HG02840 (cell line): ENCODE measurements around the gene GINS2.

Experiments used
- ATAC-seq: cut with Tn5 transposase; IDR thresholded peaks from one replicate; pipeline ENCODE4 v1.9.1; 2021; ENCODE audit warnings: mild to moderate bottlenecking, moderate library complexity, moderate number of reproducible peaks; ENCODE audit not compliant: unreplicated experiment, low FRiP score

GINS2 gene

DNA sequence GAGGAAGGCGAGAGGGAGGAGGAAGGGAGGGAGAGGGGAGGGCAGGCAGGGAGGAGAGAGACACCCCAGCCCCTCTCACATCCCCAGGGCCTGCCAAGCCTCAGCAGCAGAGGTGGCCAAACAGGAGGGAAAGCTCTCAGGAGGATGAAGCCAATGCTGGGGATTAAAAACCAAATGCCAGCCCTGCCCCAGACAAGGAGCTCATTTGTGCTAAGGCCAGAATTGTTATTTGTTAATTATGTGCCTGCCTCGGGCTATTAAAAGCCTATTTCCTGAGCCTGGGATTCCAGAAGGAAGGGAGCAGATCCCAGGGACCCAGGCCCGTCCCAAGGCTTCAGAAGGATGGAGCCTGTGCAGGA lies 27.9 kb upstream of the GINS2 start:
- no peak for ATAC-seq

DNA sequence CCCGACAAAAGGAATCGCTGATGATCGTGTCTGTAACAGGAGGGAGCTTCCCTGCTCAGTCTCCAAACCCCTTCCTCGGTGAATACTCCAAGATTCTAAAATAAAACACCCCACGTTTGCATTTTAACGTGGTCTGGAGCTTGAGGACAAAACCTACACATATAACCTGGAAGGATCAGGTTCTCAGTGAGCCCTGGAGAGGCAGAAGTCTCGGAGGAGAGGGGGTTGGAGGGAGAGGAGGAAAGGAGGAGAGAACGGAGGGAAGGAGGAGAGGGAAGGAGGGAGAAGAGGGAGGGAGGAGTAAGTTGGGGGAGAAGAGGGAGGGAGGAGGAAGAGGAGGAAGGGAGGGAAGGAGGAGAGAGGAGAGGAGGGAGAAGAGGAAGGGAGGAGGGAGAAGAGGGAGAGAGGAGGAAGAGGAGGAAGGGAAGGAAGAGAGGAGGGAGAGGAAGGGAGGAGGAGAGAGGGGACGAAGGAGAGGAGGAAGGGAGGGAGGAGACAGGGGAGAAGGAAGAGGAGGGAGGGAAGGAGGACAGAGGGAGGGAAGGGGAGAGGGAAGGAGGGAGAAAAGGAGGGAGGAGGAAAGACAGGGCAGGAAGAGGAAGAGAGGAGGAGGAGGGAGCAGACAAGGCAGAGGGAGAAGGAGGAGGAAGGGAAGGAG lies 27.4 kb upstream of the GINS2 start:
- no peak for ATAC-seq

DNA sequence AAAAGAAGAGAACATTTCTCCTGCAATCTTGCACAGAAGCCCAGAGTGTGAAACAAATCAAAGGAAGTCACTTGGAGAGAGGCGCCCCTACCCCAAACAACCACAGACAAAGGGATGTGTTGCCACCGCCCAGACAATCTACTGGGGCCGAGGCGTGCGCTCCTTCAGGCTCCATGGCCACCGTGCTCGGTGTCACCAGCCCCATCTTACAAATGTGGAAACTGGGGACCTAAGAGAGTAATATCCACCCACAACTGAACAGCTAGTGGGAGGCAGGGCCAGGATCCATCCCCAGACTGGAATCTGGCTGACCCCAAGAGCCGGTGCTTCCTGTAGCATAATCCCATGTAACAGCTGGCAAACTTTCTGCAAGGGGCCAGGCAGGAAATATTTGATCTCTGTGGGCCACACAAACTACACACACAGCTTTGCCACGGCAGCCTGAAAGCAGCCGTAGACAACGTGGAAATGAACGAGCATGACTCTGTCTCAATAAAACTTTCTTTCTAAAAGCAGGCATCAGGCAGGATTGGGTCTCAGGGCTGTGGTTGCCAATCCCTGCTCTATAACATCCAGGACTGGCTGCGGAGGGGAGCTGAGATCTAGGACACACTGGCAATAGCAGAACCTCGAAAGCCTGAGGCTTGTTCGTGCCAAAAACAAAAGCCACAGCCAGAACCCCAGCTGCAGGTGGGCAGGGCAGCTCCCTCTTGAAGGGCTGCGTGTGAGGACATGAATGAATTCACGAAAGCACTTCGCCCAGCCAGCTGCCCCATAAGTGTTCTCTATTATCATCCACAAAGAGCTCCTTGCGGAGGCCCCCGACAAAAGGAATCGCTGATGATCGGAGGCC lies 26.6 kb upstream of the GINS2 start:
- ATAC-seq = no peak

GRCh38 chr16:85712801-85713200 lies 24.0 kb upstream of the GINS2 start:
- no peak for ATAC-seq

DNA sequence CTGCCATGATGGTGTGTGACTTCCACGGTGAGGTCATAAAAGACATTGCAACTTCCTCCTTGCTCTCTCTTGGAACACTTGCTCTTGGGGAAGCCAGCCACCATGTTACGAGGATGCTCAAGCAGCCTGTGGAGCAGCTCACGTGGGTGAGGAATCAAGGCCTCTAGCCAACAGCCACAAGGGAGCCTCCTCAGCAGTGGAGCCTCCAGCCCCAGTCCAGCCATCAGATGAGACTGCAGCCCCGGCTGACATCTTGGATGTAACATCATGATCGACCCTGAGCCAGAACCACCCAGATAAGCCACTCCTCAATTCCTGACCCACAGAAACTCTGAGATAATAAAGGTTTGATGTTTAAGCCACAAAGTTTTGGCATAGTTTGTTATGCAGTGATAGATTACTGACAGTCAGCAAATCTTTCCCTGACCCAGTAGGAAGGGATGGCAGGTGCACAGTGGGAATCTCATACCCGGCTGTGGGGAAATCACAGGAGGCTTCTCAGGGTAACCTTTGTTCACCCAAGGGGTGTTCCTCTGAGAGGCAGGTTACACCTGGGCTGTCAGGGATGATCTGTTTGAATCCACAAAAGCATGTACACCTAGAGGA lies 23.3 kb upstream of the GINS2 start:
- ATAC-seq = no peak

GRCh38 chr16:85710732-85711131 lies 22.0 kb upstream of the GINS2 start:
- no peak for ATAC-seq

- no peak for ATAC-seq
Observed at GRCh38 chr16:85709766-85710585, 21.2 kb upstream of the GINS2 start.

DNA sequence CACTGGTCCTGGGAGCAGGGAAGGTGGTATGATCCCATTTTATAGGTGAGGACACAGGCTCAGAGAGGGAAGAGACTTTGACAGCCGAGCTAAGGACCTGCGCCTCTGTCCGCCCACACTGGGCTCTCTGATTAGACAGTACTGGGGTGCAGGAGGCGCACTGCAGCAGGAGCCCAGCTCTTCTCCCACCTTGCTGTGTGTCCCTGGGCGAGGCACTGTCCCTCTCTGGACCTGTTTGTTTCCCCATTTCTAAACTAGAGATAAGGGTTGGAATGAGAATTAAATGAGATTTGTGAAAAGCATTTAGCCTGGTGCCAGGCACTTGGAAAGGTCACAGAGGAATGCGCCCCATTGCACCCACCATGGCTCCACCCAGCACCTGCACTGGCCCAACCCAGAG lies 19.6 kb upstream of the GINS2 start:
- ATAC-seq = no peak

DNA sequence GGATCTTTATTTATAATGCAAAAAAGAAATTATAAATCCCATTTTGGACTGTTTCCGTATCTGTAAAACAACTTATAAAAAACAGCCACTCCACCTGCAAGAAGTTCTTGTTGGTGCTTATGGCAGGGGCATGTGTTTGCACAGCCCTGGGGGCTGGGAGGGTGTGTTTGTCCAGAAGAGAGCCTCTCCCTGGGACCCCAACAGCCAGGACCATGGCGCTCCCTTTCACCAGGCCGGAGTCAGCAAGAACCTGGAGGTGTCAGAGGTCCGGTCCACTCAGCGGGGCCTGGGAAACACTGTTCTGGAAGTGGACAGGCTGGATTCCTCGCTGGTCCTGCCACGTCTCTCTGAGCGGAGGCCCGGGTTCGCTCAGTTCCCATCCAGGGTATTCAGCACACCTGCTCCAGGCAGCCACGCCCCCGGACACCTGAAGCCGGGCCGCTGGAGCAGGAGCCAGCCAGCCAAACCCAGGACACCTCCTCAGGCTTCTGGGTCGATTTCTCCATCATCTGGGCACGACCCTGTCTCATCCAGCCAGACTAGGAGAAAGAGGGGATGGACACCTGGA lies 18.9 kb upstream of the GINS2 start:
- no peak for ATAC-seq

DNA sequence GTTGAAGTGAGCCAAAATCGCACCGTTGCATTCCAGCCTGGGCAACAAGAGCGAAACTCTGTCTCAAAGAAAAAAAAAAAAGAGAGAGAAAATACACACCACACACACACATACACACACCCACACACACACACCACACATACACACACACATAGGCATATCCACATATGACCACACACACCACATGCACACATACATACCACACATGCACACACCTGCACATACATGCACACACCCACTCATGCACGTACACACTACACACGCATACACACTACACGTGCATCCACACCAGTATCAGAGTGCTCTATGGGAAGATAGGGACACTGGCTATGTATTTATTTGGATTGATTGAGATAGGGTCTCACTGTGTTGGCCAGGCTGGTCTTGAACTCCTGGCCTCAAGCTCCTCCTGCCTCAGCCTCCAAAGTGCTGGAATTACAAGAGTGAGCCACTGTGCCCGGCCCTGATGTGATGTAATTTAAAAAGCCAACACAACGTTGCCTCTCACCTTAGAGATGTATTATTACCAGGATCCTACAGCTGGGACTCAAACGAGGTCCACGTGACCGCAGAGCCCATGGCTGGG lies 17.8 kb upstream of the GINS2 start:
- ATAC-seq = no peak

DNA sequence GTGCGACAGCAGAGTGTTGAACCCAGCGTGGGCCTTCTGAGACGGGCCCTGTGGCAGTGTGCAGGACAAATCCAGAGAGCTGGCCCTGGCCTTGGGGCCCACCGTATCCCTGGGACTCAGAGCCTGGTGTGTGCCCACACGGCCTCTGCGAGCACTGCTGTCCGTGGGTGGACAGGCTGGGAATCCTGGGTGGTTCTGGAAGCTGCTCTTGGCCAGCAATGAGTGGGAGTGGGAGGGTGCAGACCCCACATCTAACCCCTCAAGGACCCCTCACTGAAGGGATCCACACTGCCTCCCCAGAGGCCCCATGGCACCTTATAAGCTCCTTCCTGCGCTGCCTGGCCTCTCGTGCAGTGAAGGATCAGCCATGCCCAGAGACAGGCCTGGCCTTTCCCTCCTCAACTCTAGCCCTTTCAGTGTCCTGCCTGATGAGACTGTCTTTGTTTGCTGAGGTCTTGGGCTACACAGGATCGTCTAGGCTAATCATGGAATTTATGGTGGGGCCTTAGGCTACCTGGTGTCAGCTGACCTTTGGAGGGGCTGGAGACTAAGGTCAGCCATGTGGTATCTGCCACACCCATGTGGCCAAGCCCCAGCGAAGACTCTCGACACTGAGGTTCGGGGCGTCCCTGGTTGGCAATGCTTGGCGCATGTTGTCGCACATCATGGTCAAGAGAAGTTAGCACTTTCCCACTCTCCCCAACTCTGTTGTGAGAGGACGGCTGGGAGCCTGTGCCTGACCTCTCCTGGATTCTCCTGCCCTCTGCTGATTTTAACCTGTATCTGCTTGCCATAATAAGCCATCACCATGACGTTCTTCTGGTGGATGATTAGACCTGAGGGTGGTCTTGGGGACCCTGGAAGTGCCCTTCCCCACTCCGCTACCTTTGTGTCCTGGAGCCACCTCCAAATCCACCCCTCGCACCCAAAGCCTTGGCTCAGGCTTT lies 16.4 kb upstream of the GINS2 start:
- ATAC-seq = no peak

GRCh38 chr16:85704011-85704410 lies 15.3 kb upstream of the GINS2 start:
- ATAC-seq = no peak

GRCh38 chr16:85699628-85700027 lies 10.9 kb upstream of the GINS2 start:
- ATAC-seq = no peak

- no peak for ATAC-seq
Observed at GRCh38 chr16:85698935-85699558, 10.3 kb upstream of the GINS2 start.

GRCh38 chr16:85698459-85698891 lies 9.7 kb upstream of the GINS2 start:
- ATAC-seq = no peak

DNA sequence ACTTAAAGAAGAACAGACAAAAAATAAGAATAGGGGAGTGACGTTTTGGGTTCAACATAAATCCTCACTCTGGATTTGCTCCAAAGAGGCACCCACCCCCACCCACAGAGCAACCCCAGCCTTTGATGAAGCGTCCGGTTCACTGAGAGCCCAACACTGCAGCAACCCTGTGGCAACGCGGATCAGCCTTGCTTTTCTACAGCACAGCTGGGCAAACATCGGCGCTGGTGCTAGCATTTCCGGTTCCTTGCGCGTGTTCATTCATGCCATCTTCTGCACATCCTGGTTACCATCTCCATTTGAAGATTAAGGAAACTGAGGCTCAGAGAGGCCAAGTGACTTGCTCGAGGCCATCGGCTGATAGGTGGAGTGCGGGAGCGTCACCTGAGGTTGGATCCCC lies 8.7 kb upstream of the GINS2 start:
- ATAC-seq = no peak

- no peak for ATAC-seq
Observed at GRCh38 chr16:85696781-85697180, 8.0 kb upstream of the GINS2 start.
